ENCODE results near the gene TMC7. TPM values are rescaled to one million over a fixed set of nuclear protein-coding genes. Genes with fewer than 3 reads are reported as not detected.
A peak's percentile ranks its signal among the peaks of the same experiment; 100 is the strongest.

The TMC7 gene
- total and polyA plus RNA-seq, 2 of the 13 experiments (the other 11 are each of a cell fraction or from before 2014, with no cell fraction given): 1.2 to 5.1 TPM

DNA sequence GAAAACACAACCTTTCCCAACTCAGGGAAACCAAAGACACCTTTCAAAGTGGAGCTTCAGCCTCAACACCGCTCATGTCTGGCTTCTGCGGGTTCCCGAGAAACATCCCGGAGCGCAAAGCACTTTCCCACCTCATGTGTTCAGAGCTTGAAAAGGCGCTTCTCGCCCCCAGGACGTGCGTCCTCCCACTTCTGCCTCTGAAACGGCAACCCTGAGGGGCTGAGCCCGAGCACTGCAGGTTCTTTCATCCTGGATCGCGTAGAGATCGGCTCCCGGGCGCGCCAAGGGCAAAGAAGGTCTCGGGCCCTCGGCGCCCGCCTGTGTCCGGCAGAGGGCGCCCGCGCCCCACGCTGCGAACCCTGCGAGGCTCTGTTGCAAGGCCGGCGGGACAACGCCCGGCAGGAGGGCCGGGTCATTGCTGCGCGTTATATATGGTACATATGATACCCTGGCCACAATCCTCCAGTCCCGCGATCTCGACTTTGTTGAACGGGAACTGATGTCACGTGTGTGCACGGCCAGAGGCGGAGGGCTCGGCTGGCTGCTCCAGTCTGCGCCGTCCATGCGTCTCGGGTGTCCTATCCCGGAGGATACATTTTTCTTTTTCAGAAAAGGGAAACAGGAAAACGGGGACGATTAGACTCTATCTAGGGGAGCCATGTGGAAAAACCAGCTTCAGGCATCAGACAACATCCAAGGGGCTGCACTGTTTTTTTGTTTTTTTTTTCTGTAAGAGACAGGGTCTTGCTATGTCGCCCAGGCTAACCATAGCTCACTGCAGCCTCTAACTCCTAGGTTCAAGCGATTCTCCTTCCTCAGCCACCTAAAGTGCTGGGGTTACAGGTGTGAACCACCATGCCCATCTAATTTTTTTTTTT is 102.8 kb downstream of the TMC7 start (continued):
- TF ChIP-seq REST (IDR thresholded peaks at IDR 0.05; ENCODE audit: borderline replicate concordance in 1 of 2, low read depth in 1 of 2, low read length in 2 of 2) (no peak), SMAD9 (CRISPR knock-in tag; IDR thresholded peaks at IDR 0.05) (peak; percentile 63; the same call in 1 of the 2 replicates), BCL6 (CRISPR knock-in tag; IDR thresholded peaks at IDR 0.05) (0 out of 2 replicates have a peak, but pooled peaks have one; percentile 59), ZNF234 (CRISPR knock-in tag; conservative IDR thresholded peaks at IDR 0.05) (no peak), HCFC1 (IDR thresholded peaks at IDR 0.05; ENCODE audit: low read depth, low read length) (no peak), JUN (CRISPR knock-in tag; IDR thresholded peaks at IDR 0.05) (no peak), PLSCR1 (CRISPR knock-in tag; IDR thresholded peaks at IDR 0.05; ENCODE audit: borderline replicate concordance) (no peak), ZNF124 (CRISPR knock-in tag; IDR thresholded peaks at IDR 0.05) (peak; percentile 90; the same call in 1 of the 2 replicates), TCF12 (IDR thresholded peaks at IDR 0.05) (no peak), TCF12 (CRISPR knock-in tag; IDR thresholded peaks at IDR 0.05) (0 out of 2 replicates have a peak, but pooled peaks have one; percentile 64), TARDBP (CRISPR knock-in tag; IDR thresholded peaks at IDR 0.05) (peak; percentile 86), ZSCAN21 (CRISPR knock-in tag; IDR thresholded peaks at IDR 0.05; ENCODE audit: borderline replicate concordance) (peak; percentile 33; the same call in 1 of the 2 replicates), PTBP1 (IDR thresholded peaks at IDR 0.05; ENCODE audit: low read depth, low read length, poor library complexity, severe bottlenecking) (no peak), BORCS8-MEF2B (CRISPR knock-in tag; IDR thresholded peaks at IDR 0.05) (peak; percentile 85; the same call in 1 of the 2 replicates), FLYWCH1 (CRISPR knock-in tag; IDR thresholded peaks at IDR 0.05) (no peak), ZFP36L1 (CRISPR knock-in tag; IDR thresholded peaks at IDR 0.05) (no peak), ZNF777 (CRISPR knock-in tag; IDR thresholded peaks at IDR 0.05) (peak; percentile 73), ZNF260 (CRISPR knock-in tag; IDR thresholded peaks at IDR 0.05; ENCODE audit: borderline replicate concordance, low read depth) (no peak), ZSCAN29 (CRISPR knock-in tag; conservative IDR thresholded peaks at IDR 0.05) (peak; percentile 89; the same call in 1 of the 2 replicates), HNRNPL (IDR thresholded peaks at IDR 0.05; ENCODE audit: low read depth, low read length) (0 out of 2 replicates have a peak, but pooled peaks have one; percentile 60), NFE2 (CRISPR knock-in tag; IDR thresholded peaks at IDR 0.05) (peak; percentile 22; the same call in 1 of the 2 replicates), PLRG1 (conservative IDR thresholded peaks at IDR 0.05) (no peak), ASH2L (IDR thresholded peaks at IDR 0.05; ENCODE audit: insufficient read length, low read depth, low read length) (peak; percentile 60)
- TF ChIP-seq, protein P1, sequence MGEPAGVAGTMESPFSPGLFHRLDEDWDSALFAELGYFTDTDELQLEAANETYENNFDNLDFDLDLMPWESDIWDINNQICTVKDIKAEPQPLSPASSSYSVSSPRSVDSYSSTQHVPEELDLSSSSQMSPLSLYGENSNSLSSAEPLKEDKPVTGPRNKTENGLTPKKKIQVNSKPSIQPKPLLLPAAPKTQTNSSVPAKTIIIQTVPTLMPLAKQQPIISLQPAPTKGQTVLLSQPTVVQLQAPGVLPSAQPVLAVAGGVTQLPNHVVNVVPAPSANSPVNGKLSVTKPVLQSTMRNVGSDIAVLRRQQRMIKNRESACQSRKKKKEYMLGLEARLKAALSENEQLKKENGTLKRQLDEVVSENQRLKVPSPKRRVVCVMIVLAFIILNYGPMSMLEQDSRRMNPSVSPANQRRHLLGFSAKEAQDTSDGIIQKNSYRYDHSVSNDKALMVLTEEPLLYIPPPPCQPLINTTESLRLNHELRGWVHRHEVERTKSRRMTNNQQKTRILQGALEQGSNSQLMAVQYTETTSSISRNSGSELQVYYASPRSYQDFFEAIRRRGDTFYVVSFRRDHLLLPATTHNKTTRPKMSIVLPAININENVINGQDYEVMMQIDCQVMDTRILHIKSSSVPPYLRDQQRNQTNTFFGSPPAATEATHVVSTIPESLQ (CRISPR knock-in tag; conservative IDR thresholded peaks at IDR 0.05): peak; percentile 94
